MM.1S (cell line): ENCODE measurements around the gene C1orf198.

Experiments
- CTCF ChIP-seq: fragments of 300-600 bp; sonication (generic); IDR thresholded peaks from 2 replicates; pipeline ENCODE4 v1.5.1; 2016; ENCODE audit warnings: antibody characterized with exemption, low read length, mixed read lengths
- EZH2 ChIP-seq: fragments of 300-600 bp; sonication (generic); optimal IDR thresholded peaks from 2 replicates; pipeline ENCODE3; 2017; ENCODE audit warnings: low read depth, mild to moderate bottlenecking, antibody characterized with exemption, low read length, mixed read lengths
- EZH2phosphoT487 ChIP-seq: fragments of 300-600 bp; sonication (generic); IDR thresholded peaks from 2 replicates; pipeline ENCODE4 v1.6.1; 2018; ENCODE audit warnings: antibody characterized with exemption, low read length

GRCh38 chr1:230826166-230826875 is 42.0 kb downstream of the C1orf198 start:
- TF ChIP-seq CTCF (no peak), EZH2 (no peak), EZH2phosphoT487 (no peak)
